Measurements from ENCODE around the gene TSC22D4.

- TF ChIP-seq EZH2 (IDR thresholded peaks at IDR 0.05; ENCODE audit: insufficient read depth, low read length) (no peak), CTCF (IDR thresholded peaks at IDR 0.05; ENCODE audit: insufficient read depth, low read depth, low read length) (no peak)
Measured at GRCh38 chr7:100431286-100431735, 47.7 kb downstream of the TSC22D4 start.
